HFF-Myc (cell line): ENCODE results near the gene POLR2A.

Experiments used
- DNase-seq: peaks from one replicate; pipeline ENCODE4 v3.0.0-alpha.2; 2011; ENCODE audit warnings: low read depth; ENCODE audit errors: extremely low read depth
- H3K4me3 ChIP-seq: replicated peaks from 2 replicates; pipeline ENCODE4 v1.5.1; 2011; ENCODE audit warnings: low read depth, mild to moderate bottlenecking, control low read depth, low read length
- CTCF ChIP-seq: IDR thresholded peaks from 2 replicates; pipeline ENCODE4 v1.5.1; 2012; ENCODE audit warnings: mild to moderate bottlenecking, low read depth, low read length, control low read depth; ENCODE audit errors: missing control alignments

POLR2A gene

DNA sequence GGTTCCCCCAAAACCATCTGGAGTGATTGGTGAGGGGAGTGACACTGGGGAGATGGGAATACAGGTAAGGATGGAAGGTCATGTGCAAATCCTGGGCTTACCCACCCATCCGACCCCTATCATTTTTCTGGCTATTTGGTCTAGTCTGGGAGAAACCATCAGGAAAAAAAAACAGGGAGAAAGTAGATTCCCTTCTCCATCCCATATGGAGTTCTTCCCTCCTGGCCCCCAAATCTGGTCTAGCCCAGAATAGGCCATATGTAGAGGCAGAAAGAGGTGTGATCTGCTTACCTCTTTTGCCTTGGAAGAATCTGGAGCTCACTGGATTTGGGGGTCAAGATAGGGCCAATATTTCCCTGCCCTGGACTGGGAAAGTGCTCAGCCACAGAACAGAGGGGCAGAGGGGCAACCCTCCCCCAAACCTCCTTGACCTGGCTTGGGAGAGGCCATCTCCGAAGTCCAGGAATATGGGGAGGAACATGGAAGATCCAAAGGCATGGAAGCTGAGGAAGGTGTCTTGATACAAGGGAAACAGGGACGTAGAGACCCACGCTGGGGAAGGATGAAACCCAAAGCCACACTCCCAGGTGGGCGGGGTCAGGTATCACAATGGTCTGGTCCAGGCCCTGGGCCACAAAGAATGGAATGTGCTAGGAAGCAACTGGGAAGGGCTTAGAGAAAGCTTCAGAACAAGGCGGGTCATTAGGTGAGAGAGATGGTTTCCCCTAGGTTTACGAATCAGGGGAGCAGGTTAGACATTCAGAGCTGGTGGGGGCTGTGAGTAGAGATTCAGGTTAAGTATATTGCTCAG, 23.1 kb upstream of the POLR2A start:
- no peak for TF ChIP-seq CTCF
- H3K4me3 ChIP-seq, result no peak overlapping the region
- DNase-seq, result no peak

DNA sequence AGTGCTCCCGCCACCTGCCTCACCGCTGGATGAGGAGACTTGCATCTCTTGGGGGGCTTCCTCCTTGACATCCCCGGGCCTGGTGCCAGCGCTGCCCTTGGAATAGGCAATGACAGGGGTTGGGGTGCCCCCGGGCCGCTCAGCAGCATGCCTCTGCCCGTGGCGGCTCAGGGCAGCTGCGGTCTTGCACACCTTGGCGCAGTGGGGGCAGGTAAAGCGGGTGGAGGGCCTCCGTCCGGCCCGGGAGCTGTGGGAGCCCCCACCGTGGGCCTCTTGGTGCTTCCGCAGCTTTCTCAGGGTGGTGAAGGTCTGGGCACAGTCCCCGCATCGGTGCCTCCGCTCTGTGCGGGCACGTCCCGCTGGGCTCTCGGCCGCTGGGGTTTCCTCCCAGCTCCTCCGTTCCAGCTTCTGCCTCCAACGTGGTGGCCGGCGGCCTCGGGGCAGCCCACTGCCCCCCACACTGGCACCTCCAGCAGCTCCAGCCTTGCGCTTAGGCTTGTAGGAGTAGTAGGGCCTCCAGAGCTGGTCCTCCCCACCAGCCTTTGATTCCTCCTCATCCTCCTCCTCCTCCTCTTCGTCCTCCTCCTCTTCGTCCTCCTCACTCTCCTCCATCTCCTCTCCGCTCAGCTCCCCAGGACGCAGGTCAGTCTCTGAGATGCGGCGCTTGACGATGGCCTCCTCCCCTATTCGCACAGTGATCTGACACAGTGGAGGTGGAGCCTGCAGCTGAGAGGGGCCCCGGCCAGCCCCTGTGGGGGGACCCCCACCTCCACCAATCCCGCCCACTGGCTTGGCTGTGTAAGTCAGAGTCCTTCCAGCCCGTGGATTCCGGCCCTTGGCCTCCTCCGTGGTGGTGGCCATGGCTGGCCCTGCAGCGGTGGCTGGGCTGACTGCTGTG, 21.4 kb upstream of the POLR2A start:
- no peak for DNase-seq
- no peak overlapping the region for H3K4me3 ChIP-seq
- TF ChIP-seq CTCF, result no peak

GRCh38 chr17:7463372-7463846, 20.8 kb upstream of the POLR2A start:
- no peak for TF ChIP-seq CTCF
- H3K4me3 ChIP-seq, result no peak overlapping the region
- DNase-seq, result no peak

DNA sequence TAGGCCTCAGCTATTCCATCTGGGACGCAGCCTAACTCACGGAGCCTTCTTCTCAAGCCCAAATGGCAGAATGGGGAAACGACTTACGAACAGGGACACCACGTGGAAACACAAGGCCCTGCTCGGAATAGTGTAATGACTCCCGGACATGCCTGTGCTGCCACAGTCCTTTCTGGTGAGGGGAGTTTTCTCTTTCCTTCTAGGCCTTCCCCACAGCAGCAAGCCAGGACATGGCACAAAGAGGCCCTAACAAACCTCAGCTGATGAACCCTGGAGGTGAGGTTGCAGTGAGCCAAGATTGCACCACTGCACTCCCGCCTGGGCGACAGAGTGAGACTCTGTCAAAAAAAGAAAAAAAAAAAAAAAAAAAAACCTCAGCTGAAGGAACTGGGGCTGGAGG, 20.1 kb upstream of the POLR2A start:
- DNase-seq, result no peak
- TF ChIP-seq CTCF, result no peak
- H3K4me3 ChIP-seq, result no peak overlapping the region

DNA sequence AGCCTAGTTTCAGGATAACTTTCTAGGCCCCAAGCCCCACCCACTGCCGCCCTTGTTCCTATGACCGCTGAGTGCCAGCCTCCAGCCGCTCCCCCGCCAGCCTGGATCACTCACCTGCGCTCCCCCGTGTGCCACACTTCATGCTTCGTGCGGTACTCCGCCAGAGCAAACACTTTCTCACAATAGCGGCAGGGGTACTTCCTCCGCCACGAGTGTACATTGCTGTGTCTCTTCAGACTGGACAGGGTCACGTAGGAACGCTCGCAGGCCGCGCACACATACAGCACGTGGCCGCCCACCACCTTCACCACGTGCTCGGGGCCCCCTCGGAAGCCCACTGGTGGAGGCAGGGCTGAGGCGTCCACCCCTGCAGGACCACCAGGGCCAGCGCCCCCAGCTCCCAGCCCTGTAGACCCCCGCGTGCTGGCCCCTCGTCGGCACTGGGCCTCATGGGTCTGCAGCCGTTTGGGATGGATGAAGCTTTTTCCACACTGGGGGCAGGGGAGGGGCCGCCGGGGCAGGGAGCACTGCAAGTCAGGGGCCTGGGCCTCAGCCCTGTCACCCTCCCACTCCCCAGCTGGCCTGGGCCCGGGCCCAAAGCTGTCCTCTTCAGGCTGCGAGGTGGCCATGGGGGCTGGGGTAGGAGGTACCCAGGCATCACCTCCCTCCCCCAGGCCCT, 18.4 kb upstream of the POLR2A start:
- no peak for TF ChIP-seq CTCF
- no peak for DNase-seq
- H3K4me3 ChIP-seq, result no peak overlapping the region

GRCh38 chr17:7466318-7466638, 17.9 kb upstream of the POLR2A start:
- no peak for DNase-seq
- TF ChIP-seq CTCF, result no peak
- H3K4me3 ChIP-seq, result no peak overlapping the region
